Motor neuron (in vitro differentiated cells): ENCODE measurements around the gene ZMYM1. TPM values are rescaled to one million over a fixed set of nuclear protein-coding genes. Genes with fewer than 3 reads are reported as not detected.

Experiments
- ATAC-seq, 8 experiments: fragments of 200-7000 bp; cut with Tn5 transposase; replicated peaks in 6 of 8; 2 replicates each; pipeline ENCODE4 v1.8.0; 2021; ENCODE audit warnings: mild to moderate bottlenecking in 8 of 8, moderate library complexity in 8 of 8
- H3K27ac ChIP-seq, 2 donors: fragments of 250-450 bp; sonication (Bioruptor Pico); 2 replicates each; pipeline ENCODE4 v1.9.0; 2021; ENCODE audit warnings: antibody characterized with exemption in 2 of 2, mild to moderate bottlenecking in 2 of 2, moderate library complexity in 1 of 2
- H3K4me1 ChIP-seq, 2 donors: fragments of 250-450 bp; sonication (Bioruptor Pico); replicated peaks in 1 of 2; 2 replicates each; pipeline ENCODE4 v1.6.1; 2021; ENCODE audit warnings: antibody characterized with exemption in 2 of 2, mild to moderate bottlenecking in 2 of 2, moderate library complexity in 1 of 2
- H3K4me3 ChIP-seq, 5 donors: fragments of 250-450 bp; sonication (Bioruptor Pico); 2 replicates each; pipeline ENCODE4 v1.9.0; 2021; ENCODE audit warnings: antibody characterized with exemption in 5 of 5, mild to moderate bottlenecking in 5 of 5, moderate library complexity in 4 of 5
- WGBS, 10 experiments: fragments of 450-650 bp; shearing (Covaris generic); methylation state at CpG; one replicate each; pipeline ENCODE4 v1.0.0; 2022; 5-methylcytosine and 5-hydroxymethylcytosine counted together
- in situ Hi-C, 9 experiments: fragments of 400-800 bp; cut with MboI; loops; one replicate each; pipeline ENCODE4 v1.15.0; 2021; ENCODE audit warnings: low sequenced_read_pairs in 9 of 9, low pct_unique_long_range_greater_than_20kb in 2 of 9; ENCODE audit not compliant: unreplicated experiment in 9 of 9
- total RNA-seq, 8 experiments: library from RNA; unstranded; fragments of 300-600 nt; gene quantifications; 2 replicates each; pipeline versions ENCODE4 v1.2.3 to v1.2.4, GENCODE V29; 2022

The ZMYM1 gene
- 10 to 100 TPM; 11.6 to 25.1 (median 14.4) TPM for total RNA-seq

GRCh38 chr1:35079003-35079930, at the start of gene ZMYM1:
ZMYM1 (plus strand) TSS chr1:35079385; CDS start chr1:35093988, 14,603 bp downstream.
- WGBS, 10 experiments = 0 to 11% (median 5%) methylated on average over 1 to 32 of the region's 52 CpGs; no CpG with 5 or more reads in 3 of the 10 experiments
- in situ Hi-C loops = no loop called here
- ATAC-seq = peak; percentile 89 to 98 (median 96)
- Histone ChIP-seq H3K4me1 (peaks cover 3 to 11% of the 10 kb centered on the region in 2 donors), H3K4me3 (peak within 1 kb of the TSS; percentile 50 to 70 (median 52)), H3K27ac (peak within 1 kb of the TSS; percentile 6 to 69)

GRCh38 chr1:35029761-35030160, 49.4 kb upstream of the ZMYM1 start:
- ATAC-seq = no peak
- H3K4me1 ChIP-seq = peaks cover 9 to 13% of the 10 kb centered on the region in 2 donors
- in situ Hi-C loops = no loop called here
- H3K27ac ChIP-seq = no peak overlapping the region
- peak overlapping the region in 4 of 5 donors; percentile 56 to 75 (median 73) for H3K4me3 ChIP-seq

GRCh38 chr1:35030338-35030737, 48.8 kb upstream of the ZMYM1 start:
- Histone ChIP-seq H3K4me1 (peaks cover 9 to 13% of the 10 kb centered on the region in 2 donors), H3K4me3 (peak overlapping the region; percentile 56 to 77 (median 75)), H3K27ac (no peak overlapping the region)
- 0 to 90% (median 68%) methylated on average over 1 to 5 of the region's 5 CpGs; no CpG with 5 or more reads in 1 of the 10 experiments for WGBS, 10 experiments
- in situ Hi-C loops = no loop called here
- no peak for ATAC-seq

GRCh38 chr1:35030756-35031446, 48.3 kb upstream of the ZMYM1 start:
- peak; percentile 10 to 45 (median 24) for ATAC-seq
- Histone ChIP-seq H3K4me1 (peaks cover 9 to 13% of the 10 kb centered on the region in 2 donors), H3K27ac (peak overlapping the region; percentile 98), H3K4me3 (peak overlapping the region; percentile 56 to 77 (median 75))
- 0 to 67% (median 11%) methylated on average over 2 to 17 of the region's 17 CpGs for WGBS, 10 experiments
- in situ Hi-C loops = no loop called here

GRCh38 chr1:35032384-35032739, 46.8 kb upstream of the ZMYM1 start:
- peaks cover 12 to 13% of the 10 kb centered on the region in 2 donors for H3K4me1 ChIP-seq
- WGBS, 10 experiments = 46 to 100% (median 96%) methylated on average over 1 of the region's 1 CpG
- peak overlapping the region in 4 of 5 donors; percentile 56 to 77 (median 73) for H3K4me3 ChIP-seq
- H3K27ac ChIP-seq = peak overlapping the region in 1 of 2 donors; percentile 98
- no peak for ATAC-seq
- in situ Hi-C loops = no loop called here

- WGBS, 10 experiments = 58 to 100% (median 100%) methylated on average over 1 of the region's 1 CpG; no CpG with 5 or more reads in 2 of the 10 experiments
- H3K4me3 ChIP-seq = no peak overlapping the region
- H3K4me1 ChIP-seq = peaks cover 12 to 13% of the 10 kb centered on the region in 2 donors
- in situ Hi-C loops = no loop called here
- ATAC-seq = no peak
- H3K27ac ChIP-seq = no peak overlapping the region
These were observed 45.8 kb upstream of the ZMYM1 start for GRCh38 chr1:35033346-35033745.

- H3K4me3 ChIP-seq = no peak overlapping the region
- 0 to 82% (median 56%) methylated on average over 1 to 4 of the region's 4 CpGs for WGBS, 10 experiments
- in situ Hi-C loops = no loop called here
- H3K4me1 ChIP-seq = peaks cover 0 to 3% of the 10 kb centered on the region in 2 donors
- no peak for ATAC-seq
- no peak overlapping the region for H3K27ac ChIP-seq
These were observed 42.6 kb upstream of the ZMYM1 start for GRCh38 chr1:35036621-35037020.

GRCh38 chr1:35037206-35037605, 42.0 kb upstream of the ZMYM1 start:
- Histone ChIP-seq H3K4me3 (no peak overlapping the region), H3K4me1 (peaks cover 0 to 3% of the 10 kb centered on the region in 2 donors), H3K27ac (no peak overlapping the region)
- WGBS, 10 experiments = 0 to 100% (median 91%) methylated on average over 1 of the region's 1 CpG; no CpG with 5 or more reads in 1 of the 10 experiments
- no peak for ATAC-seq
- in situ Hi-C loops = no loop called here

- 38 to 71% (median 67%) methylated on average over 1 of the region's 1 CpG; no CpG with 5 or more reads in 7 of the 10 experiments for WGBS, 10 experiments
- Histone ChIP-seq H3K4me3 (no peak overlapping the region), H3K4me1 (peaks cover 0 to 3% of the 10 kb centered on the region in 2 donors), H3K27ac (no peak overlapping the region)
- in situ Hi-C loops = no loop called here
- ATAC-seq = no peak
These were observed 40.5 kb upstream of the ZMYM1 start for GRCh38 chr1:35038723-35039122.

GRCh38 chr1:35043498-35043897, 35.7 kb upstream of the ZMYM1 start:
- ATAC-seq = no peak
- Histone ChIP-seq H3K27ac (no peak overlapping the region), H3K4me3 (no peak overlapping the region), H3K4me1 (no peaks in the 10 kb centered on the region)
- 32 to 100% (median 79%) methylated on average over 1 to 3 of the region's 3 CpGs; no CpG with 5 or more reads in 1 of the 10 experiments for WGBS, 10 experiments
- in situ Hi-C loops = no loop called here

GRCh38 chr1:35044431-35044830, 34.8 kb upstream of the ZMYM1 start:
- Histone ChIP-seq H3K4me1 (no peaks in the 10 kb centered on the region), H3K4me3 (no peak overlapping the region), H3K27ac (no peak overlapping the region)
- 20 to 80% (median 48%) methylated on average over 1 of the region's 1 CpG; no CpG with 5 or more reads in 6 of the 10 experiments for WGBS, 10 experiments
- ATAC-seq = peak in 2 of 8 experiments; percentile 34 to 57
- in situ Hi-C loops = no loop called here

GRCh38 chr1:35046730-35047129, 32.5 kb upstream of the ZMYM1 start:
- no peak for ATAC-seq
- Histone ChIP-seq H3K4me3 (no peak overlapping the region), H3K27ac (no peak overlapping the region), H3K4me1 (no peaks in the 10 kb centered on the region)
- WGBS, 10 experiments = 44 to 87% (median 80%) methylated on average over 1 to 5 of the region's 5 CpGs; no CpG with 5 or more reads in 3 of the 10 experiments
- in situ Hi-C loops = no loop called here
